ENCODE results near the gene POLR3GL.

Gene POLR3GL

DNA sequence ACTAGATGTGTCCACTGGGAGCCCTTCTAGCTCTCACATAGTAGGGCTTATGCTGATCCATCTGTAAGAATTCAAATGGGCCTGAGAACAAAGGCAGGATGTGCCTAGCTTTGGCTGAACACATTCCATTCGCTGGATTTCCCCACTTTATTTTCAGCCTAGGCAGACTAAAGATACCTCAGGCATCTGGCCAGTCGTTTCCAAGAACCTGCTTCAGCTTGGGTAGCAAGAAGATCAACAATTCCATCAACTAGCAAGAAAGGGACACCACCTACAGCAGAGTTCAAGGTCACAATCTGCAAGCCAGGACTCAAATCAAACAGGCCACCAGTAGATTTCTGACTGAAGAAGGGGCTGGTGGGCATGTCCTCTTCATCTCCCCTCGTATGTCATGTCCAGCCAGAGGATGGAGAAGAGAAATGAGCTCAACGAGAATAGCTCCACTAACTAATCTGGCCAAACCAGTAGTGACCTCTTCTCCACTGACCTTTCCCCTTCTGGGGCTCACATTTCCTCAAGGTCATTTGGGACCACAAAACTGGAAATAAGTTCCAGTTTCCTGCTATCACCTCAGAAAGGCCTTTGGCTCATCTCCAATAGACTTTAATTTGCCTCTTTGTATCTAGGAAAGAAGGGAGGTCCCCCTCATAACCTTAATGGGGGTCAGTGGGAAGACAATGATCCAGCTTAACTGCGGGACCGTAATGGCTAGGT, 17.7 kb downstream of the POLR3GL start:
- H3K4me3 ChIP-seq (ENCODE audit: low read depth, low read length), result no peak overlapping the region
- TF ChIP-seq, protein P1, sequence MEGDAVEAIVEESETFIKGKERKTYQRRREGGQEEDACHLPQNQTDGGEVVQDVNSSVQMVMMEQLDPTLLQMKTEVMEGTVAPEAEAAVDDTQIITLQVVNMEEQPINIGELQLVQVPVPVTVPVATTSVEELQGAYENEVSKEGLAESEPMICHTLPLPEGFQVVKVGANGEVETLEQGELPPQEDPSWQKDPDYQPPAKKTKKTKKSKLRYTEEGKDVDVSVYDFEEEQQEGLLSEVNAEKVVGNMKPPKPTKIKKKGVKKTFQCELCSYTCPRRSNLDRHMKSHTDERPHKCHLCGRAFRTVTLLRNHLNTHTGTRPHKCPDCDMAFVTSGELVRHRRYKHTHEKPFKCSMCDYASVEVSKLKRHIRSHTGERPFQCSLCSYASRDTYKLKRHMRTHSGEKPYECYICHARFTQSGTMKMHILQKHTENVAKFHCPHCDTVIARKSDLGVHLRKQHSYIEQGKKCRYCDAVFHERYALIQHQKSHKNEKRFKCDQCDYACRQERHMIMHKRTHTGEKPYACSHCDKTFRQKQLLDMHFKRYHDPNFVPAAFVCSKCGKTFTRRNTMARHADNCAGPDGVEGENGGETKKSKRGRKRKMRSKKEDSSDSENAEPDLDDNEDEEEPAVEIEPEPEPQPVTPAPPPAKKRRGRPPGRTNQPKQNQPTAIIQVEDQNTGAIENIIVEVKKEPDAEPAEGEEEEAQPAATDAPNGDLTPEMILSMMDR (IDR thresholded peaks at IDR 0.05; ENCODE audit: low read depth, low read length), result no peak
- TF ChIP-seq POLR2A (IDR thresholded peaks at IDR 0.05; ENCODE audit: extremely low read depth, insufficient read length), result no peak
- DNase-seq (ENCODE audit: low read depth), result no peak

- DNase-seq (ENCODE audit: low read depth), result no peak
- no peak overlapping the region for H3K4me3 ChIP-seq (ENCODE audit: low read depth, low read length)
- TF ChIP-seq MYC (IDR thresholded peaks at IDR 0.05; ENCODE audit: low read depth, low read length) (no peak), POLR2A (IDR thresholded peaks at IDR 0.05; ENCODE audit: extremely low read depth, insufficient read length) (no peak)
- TF ChIP-seq, protein P2, sequence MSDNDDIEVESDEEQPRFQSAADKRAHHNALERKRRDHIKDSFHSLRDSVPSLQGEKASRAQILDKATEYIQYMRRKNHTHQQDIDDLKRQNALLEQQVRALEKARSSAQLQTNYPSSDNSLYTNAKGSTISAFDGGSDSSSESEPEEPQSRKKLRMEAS (IDR thresholded peaks at IDR 0.05; ENCODE audit: low read depth, low read length), result no peak
- TF ChIP-seq, protein P1 (IDR thresholded peaks at IDR 0.05; ENCODE audit: low read depth, low read length), result no peak
Measured at GRCh38 chr1:145983206-145983675, 18.8 kb downstream of the POLR3GL start.

- no peak for DNase-seq (ENCODE audit: low read depth)
- TF ChIP-seq, protein P2 (IDR thresholded peaks at IDR 0.05; ENCODE audit: low read depth, low read length), result no peak
- TF ChIP-seq MYC (IDR thresholded peaks at IDR 0.05; ENCODE audit: low read depth, low read length) (no peak), POLR2A (IDR thresholded peaks at IDR 0.05; ENCODE audit: extremely low read depth, insufficient read length) (no peak)
- TF ChIP-seq, protein P1 (IDR thresholded peaks at IDR 0.05; ENCODE audit: low read depth, low read length), result no peak
- no peak overlapping the region for H3K4me3 ChIP-seq (ENCODE audit: low read depth, low read length)
Measured at GRCh38 chr1:145983960-145984830, 19.7 kb downstream of the POLR3GL start.

GRCh38 chr1:145985129-145985501, 20.6 kb downstream of the POLR3GL start:
- no peak for DNase-seq (ENCODE audit: low read depth)
- peak overlapping the region; percentile 59 for H3K4me3 ChIP-seq (ENCODE audit: low read depth, low read length)

GRCh38 chr1:145985502-145986439, 21.3 kb downstream of the POLR3GL start:
- H3K4me3 ChIP-seq (ENCODE audit: low read depth, low read length), result peak overlapping the region; percentile 59
- peak; percentile 80 for DNase-seq (ENCODE audit: low read depth)
- TF ChIP-seq POLR2A (IDR thresholded peaks at IDR 0.05; ENCODE audit: extremely low read depth, insufficient read length), result no peak
- TF ChIP-seq, protein P2 (IDR thresholded peaks at IDR 0.05; ENCODE audit: low read depth, low read length), result 0 out of 2 replicates have a peak, but pooled peaks have one; percentile 8

More at GRCh38 chr1:145985129-145985501, 20.6 kb downstream of the POLR3GL start:
- TF ChIP-seq, protein P2 (IDR thresholded peaks at IDR 0.05; ENCODE audit: low read depth, low read length), result no peak
- TF ChIP-seq, protein P1 (IDR thresholded peaks at IDR 0.05; ENCODE audit: low read depth, low read length), result no peak
- TF ChIP-seq MYC (IDR thresholded peaks at IDR 0.05; ENCODE audit: low read depth, low read length), result no peak
- TF ChIP-seq POLR2A (IDR thresholded peaks at IDR 0.05; ENCODE audit: extremely low read depth, insufficient read length), result no peak
